HepG2 (cell line): ENCODE results near the gene RDH13. TPM values are rescaled to one million over a fixed set of nuclear protein-coding genes. Genes with fewer than 3 reads are reported as not detected.

Experiments used
- ATAC-seq: fragments of 200-7000 bp; cut with Tn5 transposase; 3 replicates; pipeline ENCODE4 v1.9.1; 2020; ENCODE audit warnings: mild to moderate bottlenecking, moderate library complexity
- BruUV-seq: library from RNA; stranded (reverse); fragments of 400-500 nt; replicated peaks from 2 replicates; lab custom pipeline; 2021; lab: Mats Ljungman, UMichigan
- CTCF ChIA-PET: fragments of 300-600 bp; formaldehyde crosslinking; extraction: SDS; loops from one replicate; lab custom pipeline; 2021; ENCODE audit warnings: low total read pairs, inconsistent platforms, low intra/inter-chr PET ratio; lab: Yijun Ruan, JAX
- POLR2A ChIA-PET: fragments of 350-600 bp; sonication (Branson Sonifier 250); formaldehyde crosslinking; loops from one replicate; lab custom pipeline; 2020; ENCODE audit warnings: antibody characterized with exemption, inconsistent platforms; lab: Yijun Ruan, JAX
- DNase-seq: peaks from one replicate; pipeline ENCODE4 v3.0.0-alpha.2; 2015; ENCODE audit warnings: low spot score
- FAIRE-seq: peaks from 3 replicates; lab custom pipeline; 2011; peaks lifted over from hg19 to GRCh38; lab: Jason Lieb, UNC
- H2AFZ ChIP-seq: one replicate; pipeline ENCODE4 v1.6.1; 2011; ENCODE audit warnings: low read length, inconsistent platforms
- H3K27ac ChIP-seq: fragments of 300-600 bp; 3 replicates; pipeline ENCODE4 v1.8.0; 2011; ENCODE audit warnings: mixed run types, mild to moderate bottlenecking, mixed read lengths, low read length, inconsistent platforms; ENCODE audit not compliant: insufficient read depth; ENCODE audit errors: extremely low read length
- H3K27me3 ChIP-seq, 2 experiments: fragments of 200-600 bp in 1 of 2; 2 replicates in 1 of 2; 3 replicates in 1 of 2; pipeline versions ENCODE4 v1.6.0 to v1.8.0; 2011; ENCODE audit warnings: low read length in 2 of 2, mild to moderate bottlenecking in 2 of 2, moderate library complexity in 2 of 2, inconsistent platforms in 1 of 2; ENCODE audit not compliant: insufficient read depth in 2 of 2, control insufficient read depth in 1 of 2
- H3K36me3 ChIP-seq, 2 experiments: fragments of 200-600 bp in 1 of 2; replicated peaks in 1 of 2; 2 replicates in 1 of 2; 3 replicates in 1 of 2; pipeline versions ENCODE4 v1.5.1 to v1.8.0; 2011; ENCODE audit warnings: low read length in 2 of 2, inconsistent platforms in 1 of 2; ENCODE audit not compliant: insufficient read depth in 2 of 2, control insufficient read depth in 1 of 2
- H3K4me1 ChIP-seq: 2 replicates; pipeline ENCODE4 v1.5.1; 2012; ENCODE audit warnings: low read length, inconsistent platforms; ENCODE audit not compliant: insufficient read depth
- H3K4me2 ChIP-seq: 2 replicates; pipeline ENCODE4 v1.6.0; 2011; ENCODE audit warnings: low read depth, low read length, inconsistent platforms
- H3K4me3 ChIP-seq, 3 experiments: fragments of 200-600 bp in 1 of 3; sonication (generic), shearing (Covaris generic) in 1 of 3; replicated peaks in 1 of 3; 2 replicates each; pipeline ENCODE4 v1.5.1; 2011 to 2016; ENCODE audit warnings: low read length in 3 of 3, inconsistent platforms in 2 of 3, low read depth in 2 of 3, mild to moderate bottlenecking in 2 of 3, control low read depth in 1 of 3, mixed read lengths in 1 of 3; ENCODE audit not compliant: insufficient read depth in 1 of 3
- H3K79me2 ChIP-seq: one replicate; pipeline ENCODE4 v1.6.1; 2011; ENCODE audit warnings: low read length, inconsistent platforms; ENCODE audit not compliant: insufficient read depth
- H3K9ac ChIP-seq: 2 replicates; pipeline ENCODE4 v1.6.0; 2011; ENCODE audit warnings: mild to moderate bottlenecking, low read depth, low read length, inconsistent platforms; ENCODE audit not compliant: insufficient read depth
- H3K9me3 ChIP-seq: 2 replicates; pipeline ENCODE4 v1.5.1; 2012; ENCODE audit warnings: mild to moderate bottlenecking, low read length
- H4K20me1 ChIP-seq: 2 replicates; pipeline ENCODE4 v1.6.0; 2011; ENCODE audit warnings: inconsistent platforms, mild to moderate bottlenecking, low read length, moderate library complexity; ENCODE audit not compliant: insufficient read depth
- AGO2 ChIP-seq: fragments of 200-400 bp; formaldehyde crosslinking; optimal IDR thresholded peaks from 2 replicates; pipeline ENCODE3; 2017; ENCODE audit warnings: mild to moderate bottlenecking, low read depth, low read length, moderate library complexity
- ELK4 ChIP-seq: sonication (generic); formaldehyde crosslinking; IDR thresholded peaks from 2 replicates; pipeline ENCODE4 v1.9.0; 2021; ENCODE audit warnings: missing genetic modification reagents, borderline replicate concordance
- ETV5 ChIP-seq: IDR thresholded peaks from 2 replicates; pipeline ENCODE4 v1.6.1; 2018; ENCODE audit warnings: missing biosample characterization, missing genetic modification reagents, inconsistent platforms, borderline replicate concordance
- FOXO4 ChIP-seq: sonication (generic); formaldehyde crosslinking; conservative IDR thresholded peaks from 2 replicates; pipeline ENCODE4 v1.8.1; 2023; ENCODE audit warnings: missing genetic modification reagents
- NFYB ChIP-seq: sonication (generic); formaldehyde crosslinking; IDR thresholded peaks from 2 replicates; pipeline ENCODE4 v1.4.0; 2020; ENCODE audit warnings: missing genetic modification reagents
- SETDB1 ChIP-seq: sonication (generic); formaldehyde crosslinking; IDR thresholded peaks from 2 replicates; pipeline ENCODE4 v1.5.1; 2020; ENCODE audit warnings: missing genetic modification reagents, mild to moderate bottlenecking, borderline replicate concordance
- SIN3A ChIP-seq: IDR thresholded peaks from 2 replicates; pipeline ENCODE4 v1.6.1; 2011; ENCODE audit warnings: low read depth, mild to moderate bottlenecking, control low read depth, low read length, borderline replicate concordance
- ZNF629 ChIP-seq: sonication (generic); formaldehyde crosslinking; conservative IDR thresholded peaks from 2 replicates; pipeline ENCODE4 v1.5.0; 2020; ENCODE audit warnings: missing genetic modification reagents
- WGBS: methylation state at CpG from one replicate; pipeline ENCODE4 v1.1.6; 2017; ENCODE audit warnings: low lambda C conversion rate; 5-methylcytosine and 5-hydroxymethylcytosine counted together
- in situ Hi-C: cut with HindIII; loops from 2 replicates; pipeline ENCODE4 v1.10.0; 2017; ENCODE audit warnings: low pct_unique_long_range_greater_than_20kb; ENCODE audit not compliant: extremely low pct_ligation_motif_present
- intact Hi-C: fragments of 100-400 bp; cut with micrococcal nuclease; formaldehyde crosslinking; loops from one replicate; pipeline ENCODE4 v1.10.0; 2022; ENCODE audit not compliant: unreplicated experiment
- polyA plus RNA-seq, 8 experiments: library from polyadenylated mRNA; depleted of rRNA in 3 of 8; stranded (reverse) in 7 of 8; unstranded in 1 of 8; fragments of >200 nt; fragmentation: Illumina TruSeq in 4 of 8; extraction: Trizol in 4 of 8; gene quantifications; 2 replicates each; pipeline versions ENCODE4 v1.2.1 to v1.2.3, GENCODE V29; 2011 to 2016; ENCODE audit warnings: low read depth in 4 of 8, missing spikeins in 1 of 8, mixed read lengths in 1 of 8; ENCODE audit not compliant: insufficient read depth in 1 of 8
- total RNA-seq, 5 experiments: library from RNA; depleted of rRNA; stranded (reverse); fragments of >200 nt; fragmentation: Illumina TruSeq; extraction: Trizol; gene quantifications; 2 replicates each; pipeline ENCODE4 v1.2.3, GENCODE V29; 2016; ENCODE audit warnings: low read depth in 1 of 5
- TF ChIP-seq, protein P1 (sequence below): IDR thresholded peaks from 2 replicates; pipeline ENCODE4 v1.6.1; 2016; ENCODE audit warnings: missing compliant biosample characterization, missing genetic modification reagents, borderline replicate concordance

RDH13 gene
- total and polyA plus RNA-seq, 2 of the 13 experiments (the other 11 are each of a cell fraction or from before 2014, with no cell fraction given) = 13.4 to 21.5 TPM

GRCh38 chr19:55097864-55098715 lies 35.1 kb upstream of the RDH13 start:
- no peak for ATAC-seq

More at GRCh38 chr19:55097864-55098715, 35.1 kb upstream of the RDH13 start:
- Histone ChIP-seq H3K4me2 (no peak overlapping the region), H3K9me3 (no peaks in the 10 kb centered on the region), H2AFZ (no peak overlapping the region), H4K20me1 (0 out of 2 replicates have a peak, but pooled peaks cover 2% of the 10 kb centered on the region), H3K27ac (no peak overlapping the region), H3K79me2 (no peaks in the 10 kb centered on the region), H3K4me3 (no peak overlapping the region), H3K36me3 (peaks cover 2 to 15% of the 10 kb centered on the region in 2 experiments; a peak in 4 of 5 replicates), H3K27me3 (no peaks in the 10 kb centered on the region), H3K4me1 (peaks cover 16% of the 10 kb centered on the region), H3K9ac (no peak overlapping the region)
- POLR2A ChIA-PET = no interaction called here
- in situ Hi-C loops (no loop called here), intact Hi-C loops (no loop called here)
- DNase-seq = no peak
- CTCF ChIA-PET = interaction anchor here (1.0 kb wide), 1 partner anchor 35 kb away, joined by 4 read pairs; no protein-coding TSS in a partner anchor
- no TSS peak for BruUV-seq
- WGBS = 97% methylated on average over 16 of the region's 23 CpGs
- TF ChIP-seq NFYB (CRISPR knock-in tag) (no peak), FOXO4 (CRISPR knock-in tag) (0 out of 2 replicates have a peak, but pooled peaks have one; percentile 23), AGO2 (peak; percentile 5), ETV5 (no peak), SETDB1 (CRISPR knock-in tag) (no peak), SIN3A (no peak), ZNF629 (CRISPR knock-in tag) (peak; percentile 57), ELK4 (no peak)
- TF ChIP-seq, protein P1, sequence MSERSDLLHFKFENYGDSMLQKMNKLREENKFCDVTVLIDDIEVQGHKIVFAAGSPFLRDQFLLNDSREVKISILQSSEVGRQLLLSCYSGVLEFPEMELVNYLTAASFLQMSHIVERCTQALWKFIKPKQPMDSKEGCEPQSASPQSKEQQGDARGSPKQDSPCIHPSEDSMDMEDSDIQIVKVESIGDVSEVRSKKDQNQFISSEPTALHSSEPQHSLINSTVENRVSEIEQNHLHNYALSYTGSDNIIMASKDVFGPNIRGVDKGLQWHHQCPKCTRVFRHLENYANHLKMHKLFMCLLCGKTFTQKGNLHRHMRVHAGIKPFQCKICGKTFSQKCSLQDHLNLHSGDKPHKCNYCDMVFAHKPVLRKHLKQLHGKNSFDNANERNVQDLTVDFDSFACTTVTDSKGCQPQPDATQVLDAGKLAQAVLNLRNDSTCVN (CRISPR knock-in tag) = no peak
- no peak for FAIRE-seq
